MM.1S (cell line): ENCODE data around the gene IL17RD.

ENCODE experiments used
- DNase-seq: peaks from one replicate; pipeline ENCODE4 v3.0.0-alpha.2; 2015
- H2AFZ ChIP-seq: fragments of 300-600 bp; sonication (generic); 2 replicates; pipeline ENCODE4 v1.6.0; 2016; ENCODE audit warnings: antibody characterized with exemption, low read length
- H3F3A ChIP-seq: fragments of 300-600 bp; sonication (generic); 2 replicates; pipeline ENCODE4 v1.6.1; 2016; ENCODE audit warnings: mild to moderate bottlenecking, antibody characterized with exemption, low read length, moderate library complexity, mixed read lengths; ENCODE audit not compliant: insufficient read depth
- H3K27ac ChIP-seq: fragments of 300-600 bp; sonication (generic); 2 replicates; pipeline ENCODE4 v1.5.1; 2016; ENCODE audit warnings: mild to moderate bottlenecking, low read length
- H3K27me3 ChIP-seq: fragments of 300-600 bp; sonication (generic); replicated peaks from 2 replicates; pipeline ENCODE4 v1.6.0; 2016; ENCODE audit warnings: low read length; ENCODE audit not compliant: insufficient read depth
- H3K36me3 ChIP-seq: fragments of 300-600 bp; sonication (generic); replicated peaks from 2 replicates; pipeline ENCODE4 v1.6.1; 2016; ENCODE audit warnings: mild to moderate bottlenecking, low read length, mixed read lengths; ENCODE audit not compliant: insufficient read depth
- H3K4me1 ChIP-seq: fragments of 300-600 bp; sonication (generic); 2 replicates; pipeline ENCODE4 v1.6.1; 2016; ENCODE audit warnings: low read length, mixed read lengths
- H3K4me2 ChIP-seq: fragments of 300-600 bp; sonication (generic); 2 replicates; pipeline ENCODE4 v1.6.0; 2016; ENCODE audit warnings: low read depth, low read length
- H3K4me3 ChIP-seq: fragments of 300-600 bp; sonication (generic); 2 replicates; pipeline ENCODE4 v1.5.1; 2016; ENCODE audit warnings: low read length, mixed read lengths
- H3K79me2 ChIP-seq: fragments of 300-600 bp; sonication (generic); 2 replicates; pipeline ENCODE4 v1.6.1; 2016; ENCODE audit warnings: mixed run types, low read length, mixed read lengths
- H3K9ac ChIP-seq: fragments of 300-600 bp; sonication (generic); 2 replicates; pipeline ENCODE4 v1.6.1; 2016; ENCODE audit warnings: low read length, mixed read lengths
- H3K9me2 ChIP-seq: fragments of 300-600 bp; sonication (generic); replicated peaks from 2 replicates; pipeline ENCODE4 v1.6.1; 2016; ENCODE audit warnings: mild to moderate bottlenecking, low read length, mixed read lengths; ENCODE audit not compliant: insufficient read depth
- H3K9me3 ChIP-seq: fragments of 300-600 bp; sonication (generic); replicated peaks from 2 replicates; pipeline ENCODE4 v1.6.1; 2016; ENCODE audit warnings: mild to moderate bottlenecking, low read length, mixed read lengths; ENCODE audit not compliant: insufficient read depth
- H4K20me1 ChIP-seq: fragments of 300-600 bp; sonication (generic); 2 replicates; pipeline ENCODE4 v1.6.1; 2016; ENCODE audit warnings: mild to moderate bottlenecking, low read length, moderate library complexity, mixed read lengths; ENCODE audit not compliant: insufficient read depth
- CTCF ChIP-seq: fragments of 300-600 bp; sonication (generic); IDR thresholded peaks from 2 replicates; pipeline ENCODE4 v1.5.1; 2016; ENCODE audit warnings: antibody characterized with exemption, low read length, mixed read lengths
- EZH2 ChIP-seq: fragments of 300-600 bp; sonication (generic); optimal IDR thresholded peaks from 2 replicates; pipeline ENCODE3; 2017; ENCODE audit warnings: low read depth, mild to moderate bottlenecking, antibody characterized with exemption, low read length, mixed read lengths
- EZH2phosphoT487 ChIP-seq: fragments of 300-600 bp; sonication (generic); IDR thresholded peaks from 2 replicates; pipeline ENCODE4 v1.6.1; 2018; ENCODE audit warnings: antibody characterized with exemption, low read length

Gene IL17RD

DNA sequence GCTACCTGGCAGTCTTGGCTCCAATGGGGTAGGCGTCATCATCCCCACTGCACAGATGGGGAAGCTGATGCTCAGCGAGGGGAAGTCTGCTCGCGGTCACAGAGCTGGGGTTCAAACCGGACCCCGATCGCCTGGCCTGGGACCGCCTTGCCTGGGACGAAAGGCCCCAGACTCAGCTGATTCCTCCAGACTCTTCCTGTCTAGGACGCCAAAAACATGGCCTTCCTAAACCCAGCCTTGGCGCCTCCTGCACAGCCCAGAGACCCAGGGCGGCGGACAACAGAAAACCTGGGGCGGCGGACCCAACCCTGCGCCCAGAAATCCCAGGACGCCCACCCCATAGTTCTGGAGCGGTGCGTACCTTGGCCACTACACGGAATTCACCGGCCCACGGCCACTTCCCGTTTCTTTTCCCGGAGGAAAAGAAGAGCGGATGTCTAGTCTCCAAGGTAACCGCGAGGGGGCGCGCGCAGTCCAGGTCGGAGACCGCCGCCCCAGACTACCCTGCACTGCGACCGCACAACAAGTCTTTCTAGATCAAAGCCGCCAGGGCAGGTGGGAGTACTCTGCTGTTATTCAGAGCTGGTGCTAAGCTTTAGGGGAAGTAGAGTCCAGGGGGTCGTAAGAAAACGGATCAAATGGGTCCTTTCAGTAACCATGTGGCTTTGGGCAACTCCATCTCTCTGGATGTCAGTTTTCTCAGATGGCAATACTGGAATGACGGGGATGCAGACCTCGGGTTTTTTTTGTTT is 4.9 kb upstream of the IL17RD start:
- peak; percentile 59 for DNase-seq
- peak overlapping the region; percentile 55; the same call in 1 of the 2 replicates for H3K9ac ChIP-seq
- H3K9me3 ChIP-seq: no peaks in the 10 kb centered on the region
- no peaks in the 10 kb centered on the region for H3K9me2 ChIP-seq
- H3K4me3 ChIP-seq: peak overlapping the region; percentile 77
- peaks cover 9% of the 10 kb centered on the region for H3F3A ChIP-seq
- H3K4me2 ChIP-seq: peak overlapping the region; percentile 56
- no peaks in the 10 kb centered on the region for H4K20me1 ChIP-seq
- H2AFZ ChIP-seq: peak overlapping the region; percentile 98
- H3K27ac ChIP-seq: no peak overlapping the region
- peaks cover 18% of the 10 kb centered on the region for H3K4me1 ChIP-seq
- H3K36me3 ChIP-seq: no peaks in the 10 kb centered on the region
- TF ChIP-seq CTCF: peak; percentile 93
- TF ChIP-seq EZH2: no peak
- no peak for TF ChIP-seq EZH2phosphoT487
- H3K27me3 ChIP-seq: no peaks in the 10 kb centered on the region
- no peaks in the 10 kb centered on the region for H3K79me2 ChIP-seq

GRCh38 chr3:57169108-57169507 is 4.0 kb upstream of the IL17RD start:
- no peak overlapping the region for H2AFZ ChIP-seq
- H3K4me3 ChIP-seq: no peak overlapping the region

DNA sequence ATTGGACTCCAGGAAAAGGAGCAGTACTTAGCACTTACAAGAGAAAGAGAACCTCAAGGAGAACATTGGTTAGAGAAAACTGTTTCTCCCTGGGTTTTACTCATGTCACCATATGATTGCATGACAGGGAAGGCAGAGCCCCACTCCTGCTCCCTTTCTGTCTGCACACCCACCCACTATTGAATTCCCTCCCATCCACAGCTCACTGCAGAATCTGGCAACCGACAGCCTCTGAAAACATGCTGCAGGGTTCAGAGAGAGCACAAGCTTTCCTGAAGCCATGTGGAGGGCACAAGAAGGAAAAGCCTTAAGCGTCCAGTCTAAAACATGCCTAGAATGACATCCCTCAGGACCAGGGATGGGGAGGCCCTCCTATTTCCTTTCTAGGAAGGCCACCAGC is 3.0 kb upstream of the IL17RD start:
- Histone ChIP-seq H3K4me1 (peaks cover 7% of the 10 kb centered on the region), H3K27ac (no peak overlapping the region), H3K9ac (no peak overlapping the region), H3K79me2 (no peaks in the 10 kb centered on the region), H4K20me1 (no peaks in the 10 kb centered on the region), H3K4me2 (no peak overlapping the region), H3K4me3 (no peak overlapping the region), H2AFZ (no peak overlapping the region), H3F3A (0 out of 2 replicates have a peak, but pooled peaks cover under 1% of the 10 kb centered on the region), H3K36me3 (no peaks in the 10 kb centered on the region), H3K9me3 (no peaks in the 10 kb centered on the region), H3K9me2 (no peaks in the 10 kb centered on the region), H3K27me3 (peaks cover 10% of the 10 kb centered on the region)
- no peak for DNase-seq
- TF ChIP-seq CTCF (no peak), EZH2 (no peak), EZH2phosphoT487 (no peak)

More at GRCh38 chr3:57169108-57169507, 4.0 kb upstream of the IL17RD start:
- H3K9ac ChIP-seq: no peak overlapping the region
- no peaks in the 10 kb centered on the region for H3K9me3 ChIP-seq
- H3F3A ChIP-seq: peaks cover 9% of the 10 kb centered on the region
- peaks cover 17% of the 10 kb centered on the region for H3K4me1 ChIP-seq
- H3K27me3 ChIP-seq: peaks cover 7% of the 10 kb centered on the region
- DNase-seq: no peak
- H3K79me2 ChIP-seq: no peaks in the 10 kb centered on the region
- H3K4me2 ChIP-seq: no peak overlapping the region
- H3K27ac ChIP-seq: no peak overlapping the region
- H3K36me3 ChIP-seq: no peaks in the 10 kb centered on the region
- no peaks in the 10 kb centered on the region for H3K9me2 ChIP-seq
- H4K20me1 ChIP-seq: no peaks in the 10 kb centered on the region
- TF ChIP-seq CTCF: no peak
- TF ChIP-seq EZH2phosphoT487: no peak
- no peak for TF ChIP-seq EZH2
